GM13977 (cell line): ENCODE data around the gene TRIP11.

Experiments used
- DNase-seq: peaks from one replicate; pipeline ENCODE4 v3.0.0; 2012; ENCODE audit warnings: low spot score
- CTCF ChIP-seq: IDR thresholded peaks from 2 replicates; pipeline ENCODE4 v1.5.1; 2012; ENCODE audit warnings: mild to moderate bottlenecking, control low read depth; ENCODE audit not compliant: insufficient read depth; ENCODE audit errors: extremely low read depth, missing control alignments
- in situ Hi-C: fragments of 300-500 bp; cut with MboI; formaldehyde crosslinking; loops from one replicate; pipeline ENCODE4 v1.12.0; 2022; ENCODE audit warnings: low sequenced_read_pairs, low pct_unique_long_range_greater_than_20kb, mixed read lengths, inconsistent platforms; ENCODE audit not compliant: unreplicated experiment

TRIP11 gene

DNA sequence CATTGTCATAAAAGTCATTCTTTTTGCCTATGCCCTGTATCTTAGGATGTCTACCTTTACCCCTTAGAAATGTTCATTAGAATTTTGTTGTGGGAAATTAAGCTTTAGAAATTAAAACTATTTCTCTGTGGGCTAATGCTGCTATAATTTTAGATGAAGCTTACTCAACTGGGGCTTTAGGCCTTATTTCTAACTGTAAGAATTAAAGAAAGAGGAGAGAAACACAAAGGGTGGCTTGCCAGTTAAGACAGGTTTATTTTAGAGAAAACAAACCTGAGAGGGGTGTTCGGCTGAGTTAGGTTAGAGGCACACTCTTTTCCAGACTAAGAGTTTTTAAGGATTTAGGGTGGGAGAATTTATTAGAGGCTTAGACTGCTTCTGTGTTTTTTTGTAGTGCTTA lies 6.4 kb downstream of the TRIP11 start:
- TF ChIP-seq CTCF, result no peak
- no peak for DNase-seq
- in situ Hi-C loops, result no loop called here

DNA sequence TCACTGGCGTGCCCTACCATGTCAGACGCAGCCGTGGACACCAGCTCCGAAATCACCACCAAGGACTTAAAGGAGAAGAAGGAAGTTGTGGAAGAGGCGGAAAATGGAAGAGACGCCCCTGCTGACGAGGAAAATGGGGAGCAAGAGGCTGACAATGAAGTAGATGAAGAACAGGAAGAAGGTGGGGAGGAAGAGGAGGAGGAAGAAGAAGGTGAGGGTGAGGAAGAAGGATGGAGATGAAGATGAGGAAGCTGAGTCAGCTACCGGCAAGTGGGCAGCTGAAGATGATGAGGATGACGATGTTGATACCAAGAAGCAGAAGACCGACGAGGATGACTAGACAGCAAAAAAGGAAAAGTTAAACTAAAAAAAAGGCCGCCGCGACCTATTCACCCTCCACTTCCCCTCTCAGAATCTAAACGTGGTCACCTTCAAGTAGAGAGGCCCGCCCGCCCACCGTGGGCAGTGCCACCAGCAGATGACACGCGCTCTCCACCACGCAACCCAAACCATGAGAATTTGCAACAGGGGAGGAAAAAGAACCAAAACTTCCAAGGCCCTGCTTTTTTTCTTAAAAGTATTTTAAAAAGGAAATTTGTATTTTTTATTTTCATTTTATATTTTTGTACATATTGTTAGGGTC lies 13.2 kb downstream of the TRIP11 start:
- DNase-seq, result no peak
- in situ Hi-C loops, result no loop called here
- no peak for TF ChIP-seq CTCF

DNA sequence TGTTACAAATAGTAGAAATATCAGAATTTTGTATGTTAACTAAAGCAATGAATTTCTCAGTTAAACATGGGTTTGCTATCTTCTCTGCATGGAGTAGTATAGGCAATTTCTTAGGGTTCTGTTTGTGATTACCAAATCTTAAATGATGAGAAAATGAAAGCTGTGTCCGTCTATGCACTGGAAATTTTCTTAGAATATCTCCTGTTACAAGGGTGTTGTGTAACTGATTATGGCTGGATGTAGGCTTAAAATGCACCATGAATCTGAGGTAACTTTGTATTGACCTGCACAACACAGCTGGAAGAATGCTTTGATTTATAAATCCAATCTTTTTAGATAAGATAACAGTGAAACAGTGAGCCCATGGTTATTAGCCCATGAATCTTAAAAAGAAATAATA lies 17.8 kb downstream of the TRIP11 start:
- in situ Hi-C loops, result no loop called here
- no peak for TF ChIP-seq CTCF
- DNase-seq, result no peak

GRCh38 chr14:92021523-92021922 lies 18.3 kb downstream of the TRIP11 start:
- in situ Hi-C loops, result no loop called here
- no peak for DNase-seq

GRCh38 chr14:92014040-92014439 lies 25.8 kb downstream of the TRIP11 start:
- in situ Hi-C loops, result no loop called here
- TF ChIP-seq CTCF, result no peak

More at GRCh38 chr14:92021523-92021922, 18.3 kb downstream of the TRIP11 start:
- TF ChIP-seq CTCF, result no peak

GRCh38 chr14:92012121-92012748 lies 27.6 kb downstream of the TRIP11 start:
- DNase-seq, result no peak
- in situ Hi-C loops, result no loop called here
- TF ChIP-seq CTCF, result no peak

More at GRCh38 chr14:92014040-92014439, 25.8 kb downstream of the TRIP11 start:
- DNase-seq, result no peak
